ENCODE data around the gene BANK1.

- TF ChIP-seq YY1 (IDR thresholded peaks at IDR 0.05; ENCODE audit: insufficient read depth, insufficient read length) (no peak), ZNF274 (IDR thresholded peaks at IDR 0.05; ENCODE audit: low read depth, low read length) (no peak), SUZ12 (IDR thresholded peaks at IDR 0.05; ENCODE audit: extremely low read depth, insufficient read depth, insufficient read length) (no peak)
Measured at GRCh38 chr4:102057122-102057521, 266.6 kb downstream of the BANK1 start.

Data from NT2/D1 (cell line).